BE2C (cell line): Measurements from ENCODE around the gene RMND1.
"Not testable (repeated sequence)": the region's sequence is repeated elsewhere in the genome, so short reads cannot be mapped to it uniquely, and the experiment has no call there.

Experiments used
- DNase-seq: peaks from one replicate; pipeline ENCODE4 v3.0.0-alpha.2; 2020
- H3K27me3 ChIP-seq: fragments of 250-450 bp; sonication (Bioruptor Pico); 2 replicates; pipeline ENCODE4 v1.5.1; 2020; ENCODE audit warnings: mild to moderate bottlenecking
- H3K36me3 ChIP-seq: fragments of 250-450 bp; sonication (Bioruptor Pico); 2 replicates; pipeline ENCODE4 v1.5.1; 2020; ENCODE audit warnings: mild to moderate bottlenecking
- H3K4me1 ChIP-seq: fragments of 250-450 bp; sonication (Bioruptor Pico); 2 replicates; pipeline ENCODE4 v1.5.1; 2020
- H3K4me3 ChIP-seq: 2 replicates; pipeline ENCODE4 v1.5.1; 2011; ENCODE audit warnings: low read depth, low read length
- H3K9me3 ChIP-seq: fragments of 250-450 bp; sonication (Bioruptor Pico); 2 replicates; pipeline ENCODE4 v1.5.1; 2020
- TF ChIP-seq, protein P1 (sequence below): IDR thresholded peaks from 2 replicates; pipeline ENCODE4 v1.5.1; 2012; ENCODE audit warnings: mild to moderate bottlenecking, low read depth, low read length

The RMND1 gene

DNA sequence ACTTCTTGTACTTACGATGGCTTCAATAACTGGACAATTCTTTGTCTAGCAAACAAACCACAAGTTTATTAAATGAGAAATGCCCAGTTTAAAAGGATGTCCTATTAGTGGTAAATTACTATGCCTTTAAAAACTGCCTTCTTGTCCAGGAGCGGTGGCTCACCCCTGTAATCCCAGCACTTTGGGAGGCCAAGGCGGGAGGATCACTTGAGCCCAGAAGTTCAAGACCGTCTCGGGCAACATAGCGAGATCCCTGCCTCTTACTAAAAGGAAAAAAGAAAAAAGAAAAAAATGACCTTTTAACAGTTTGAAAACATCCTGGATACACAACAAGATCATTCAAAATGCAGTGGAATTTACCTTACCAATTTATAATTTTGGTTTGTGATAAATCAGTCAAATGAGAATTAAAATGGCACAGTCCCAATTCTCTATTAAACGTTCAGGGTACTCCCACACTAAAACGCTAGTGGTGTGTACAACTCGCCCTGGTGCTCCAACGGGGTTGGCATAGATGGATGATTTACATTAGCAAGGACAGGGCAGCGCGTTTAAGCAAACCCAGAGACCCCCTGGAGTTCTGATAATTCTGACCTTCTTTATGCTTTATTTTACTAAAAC is 62.8 kb downstream of the RMND1 start:
- peaks cover 7% of the 10 kb centered on the region; the same call in 1 of the 2 replicates for H3K36me3 ChIP-seq
- H3K4me1 ChIP-seq, result peaks cover 9% of the 10 kb centered on the region
- no peaks in the 10 kb centered on the region for H3K9me3 ChIP-seq
- peak overlapping the region; percentile 89 for H3K4me3 ChIP-seq
- H3K27me3 ChIP-seq, result no peaks in the 10 kb centered on the region
- TF ChIP-seq, protein P1, sequence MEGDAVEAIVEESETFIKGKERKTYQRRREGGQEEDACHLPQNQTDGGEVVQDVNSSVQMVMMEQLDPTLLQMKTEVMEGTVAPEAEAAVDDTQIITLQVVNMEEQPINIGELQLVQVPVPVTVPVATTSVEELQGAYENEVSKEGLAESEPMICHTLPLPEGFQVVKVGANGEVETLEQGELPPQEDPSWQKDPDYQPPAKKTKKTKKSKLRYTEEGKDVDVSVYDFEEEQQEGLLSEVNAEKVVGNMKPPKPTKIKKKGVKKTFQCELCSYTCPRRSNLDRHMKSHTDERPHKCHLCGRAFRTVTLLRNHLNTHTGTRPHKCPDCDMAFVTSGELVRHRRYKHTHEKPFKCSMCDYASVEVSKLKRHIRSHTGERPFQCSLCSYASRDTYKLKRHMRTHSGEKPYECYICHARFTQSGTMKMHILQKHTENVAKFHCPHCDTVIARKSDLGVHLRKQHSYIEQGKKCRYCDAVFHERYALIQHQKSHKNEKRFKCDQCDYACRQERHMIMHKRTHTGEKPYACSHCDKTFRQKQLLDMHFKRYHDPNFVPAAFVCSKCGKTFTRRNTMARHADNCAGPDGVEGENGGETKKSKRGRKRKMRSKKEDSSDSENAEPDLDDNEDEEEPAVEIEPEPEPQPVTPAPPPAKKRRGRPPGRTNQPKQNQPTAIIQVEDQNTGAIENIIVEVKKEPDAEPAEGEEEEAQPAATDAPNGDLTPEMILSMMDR, result no peak
- DNase-seq, result no peak

DNA sequence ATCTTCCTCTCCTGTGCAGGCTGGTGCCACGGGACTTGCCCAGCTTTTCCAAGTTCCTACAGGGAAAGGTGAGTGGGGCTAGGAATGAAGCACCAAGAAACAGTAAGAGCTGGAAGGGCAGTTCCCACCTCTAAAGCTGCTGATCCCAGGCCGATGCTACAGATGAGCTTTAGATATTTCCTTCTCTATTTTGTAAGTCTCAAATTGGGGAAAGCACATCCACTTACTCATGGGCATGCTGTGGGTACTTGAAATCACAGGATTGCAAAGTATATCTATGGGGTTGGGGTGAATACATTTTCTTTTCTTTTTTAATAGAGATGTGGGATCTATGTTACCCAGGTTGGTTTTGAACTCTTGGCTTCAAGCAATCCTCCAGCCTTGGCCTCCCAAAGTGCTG is 63.7 kb downstream of the RMND1 start:
- no peaks in the 10 kb centered on the region for H3K9me3 ChIP-seq
- no peak overlapping the region for H3K4me3 ChIP-seq
- H3K4me1 ChIP-seq, result peaks cover 10% of the 10 kb centered on the region
- DNase-seq, result no peak
- TF ChIP-seq, protein P1, result no peak
- no peaks in the 10 kb centered on the region for H3K27me3 ChIP-seq
- H3K36me3 ChIP-seq, result peaks cover 7% of the 10 kb centered on the region; the same call in 1 of the 2 replicates

DNA sequence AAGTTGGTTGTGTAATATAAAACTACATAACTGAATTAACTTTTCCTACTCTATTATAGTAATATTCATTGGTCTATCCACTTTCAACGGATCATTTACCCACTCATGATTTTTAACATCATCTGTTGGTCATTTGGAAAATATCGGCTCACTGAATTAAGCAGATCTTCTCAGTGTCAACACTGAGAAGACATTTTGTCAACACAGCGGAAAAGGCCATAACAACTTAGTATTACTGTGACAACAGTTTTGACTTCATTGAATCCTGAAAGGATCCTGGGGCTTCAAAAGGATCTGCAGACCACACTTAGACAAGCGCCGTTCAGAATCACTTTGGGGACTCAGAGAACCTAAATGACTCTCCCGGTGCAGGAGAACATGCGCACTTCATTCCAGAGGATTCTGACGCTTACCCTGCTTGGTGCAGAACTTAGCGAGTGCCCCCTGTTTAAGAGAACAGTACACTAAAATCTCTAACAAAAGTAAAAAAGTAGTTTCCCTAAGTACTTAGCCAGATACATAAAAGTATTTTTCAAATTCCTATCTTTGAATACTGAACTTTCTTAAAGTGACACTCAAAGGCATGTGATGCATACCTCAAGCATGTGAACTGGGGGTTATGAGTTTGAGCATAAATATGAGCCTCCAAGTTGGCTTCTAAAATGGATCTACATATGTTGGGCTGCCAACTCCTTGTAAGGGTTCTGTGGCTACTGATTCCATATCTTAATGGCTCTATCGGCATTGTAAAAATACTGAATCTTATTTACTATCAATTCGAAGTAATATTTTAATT is 64.6 kb downstream of the RMND1 start:
- peaks cover 7% of the 10 kb centered on the region; the same call in 1 of the 2 replicates for H3K36me3 ChIP-seq
- TF ChIP-seq, protein P1, result no peak
- peaks cover 10% of the 10 kb centered on the region for H3K4me1 ChIP-seq
- H3K9me3 ChIP-seq, result no peaks in the 10 kb centered on the region
- no peak for DNase-seq
- no peak overlapping the region for H3K4me3 ChIP-seq
- H3K27me3 ChIP-seq, result no peaks in the 10 kb centered on the region

DNA sequence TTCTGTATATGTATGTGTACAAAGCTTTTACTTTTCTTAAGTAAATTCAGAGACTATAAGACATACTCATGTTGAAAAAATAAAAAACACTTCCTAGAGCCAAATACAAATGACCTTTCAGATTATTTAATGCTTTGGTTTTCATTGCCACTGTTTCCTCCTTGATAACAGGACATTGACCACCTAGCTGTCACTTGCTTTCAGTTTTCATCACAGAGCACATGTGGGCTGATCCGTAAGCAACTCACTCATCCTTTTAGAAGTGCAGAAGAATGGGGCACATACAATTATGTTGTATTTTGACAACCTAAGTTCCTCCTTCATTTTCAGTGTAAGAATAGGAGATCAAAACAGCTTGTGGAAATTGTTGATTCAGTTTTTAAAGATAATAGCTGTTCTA is 66.7 kb downstream of the RMND1 start:
- peaks cover 10% of the 10 kb centered on the region for H3K4me1 ChIP-seq

DNA sequence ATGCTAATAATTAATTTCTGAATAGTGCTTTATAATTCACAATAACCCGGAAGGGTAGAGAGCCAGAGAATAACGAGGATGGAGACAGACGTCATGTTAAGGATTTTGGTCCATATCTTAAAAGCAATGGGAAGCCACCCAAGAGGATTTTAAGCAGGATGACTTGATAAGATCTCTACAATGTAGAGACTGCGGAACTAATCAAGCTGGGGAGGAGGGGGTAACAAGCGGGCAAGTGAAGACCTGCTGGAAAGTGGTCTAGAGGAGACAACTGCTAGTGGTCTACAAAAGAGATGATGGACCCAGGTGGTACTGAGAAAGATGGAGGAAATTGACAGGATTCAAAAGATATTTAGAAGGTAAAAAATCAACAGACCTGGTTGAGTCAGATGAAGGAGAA is 67.8 kb downstream of the RMND1 start:
- Histone ChIP-seq H3K36me3 (peaks cover 7% of the 10 kb centered on the region; the same call in 1 of the 2 replicates), H3K9me3 (no peaks in the 10 kb centered on the region), H3K27me3 (no peaks in the 10 kb centered on the region), H3K4me1 (peaks cover 10% of the 10 kb centered on the region), H3K4me3 (no peak overlapping the region)
- TF ChIP-seq, protein P1, result no peak
- no peak for DNase-seq

More for the DNA sequence above, 66.7 kb downstream of the RMND1 start:
- Histone ChIP-seq H3K36me3 (peaks cover 7% of the 10 kb centered on the region; the same call in 1 of the 2 replicates), H3K4me3 (no peak overlapping the region), H3K27me3 (no peaks in the 10 kb centered on the region), H3K9me3 (no peaks in the 10 kb centered on the region)
- TF ChIP-seq, protein P1, result no peak
- DNase-seq, result no peak

DNA sequence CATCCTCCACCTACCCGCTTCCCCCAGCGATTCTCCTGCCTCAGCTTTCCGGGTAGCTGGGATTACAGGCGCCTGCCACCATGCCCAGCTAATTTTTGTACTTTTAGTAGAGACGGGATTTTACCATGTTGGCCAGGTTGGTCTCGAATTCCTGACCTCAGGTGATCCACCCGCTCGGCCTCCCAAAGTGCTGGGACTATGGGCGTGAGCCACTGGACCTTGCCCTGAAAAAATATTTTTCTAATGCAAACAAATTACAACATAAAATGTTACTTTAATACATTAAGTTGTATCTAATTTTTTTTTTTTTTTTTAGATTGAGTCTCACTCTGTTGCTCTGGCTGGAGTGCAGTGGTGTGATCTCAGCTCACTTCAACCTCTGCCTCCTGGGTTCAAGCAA is 69.3 kb downstream of the RMND1 start:
- not testable (repeated sequence) for DNase-seq, H3K9me3 ChIP-seq, H3K36me3 ChIP-seq, H3K27me3 ChIP-seq, H3K4me3 ChIP-seq, H3K4me1 ChIP-seq
